ENCODE data around the gene PDE11A. TPM values are rescaled to one million over a fixed set of nuclear protein-coding genes. Genes with fewer than 3 reads are reported as not detected.

Gene PDE11A
- total RNA-seq, 1 donor from 2014 or later = not detected

DNA sequence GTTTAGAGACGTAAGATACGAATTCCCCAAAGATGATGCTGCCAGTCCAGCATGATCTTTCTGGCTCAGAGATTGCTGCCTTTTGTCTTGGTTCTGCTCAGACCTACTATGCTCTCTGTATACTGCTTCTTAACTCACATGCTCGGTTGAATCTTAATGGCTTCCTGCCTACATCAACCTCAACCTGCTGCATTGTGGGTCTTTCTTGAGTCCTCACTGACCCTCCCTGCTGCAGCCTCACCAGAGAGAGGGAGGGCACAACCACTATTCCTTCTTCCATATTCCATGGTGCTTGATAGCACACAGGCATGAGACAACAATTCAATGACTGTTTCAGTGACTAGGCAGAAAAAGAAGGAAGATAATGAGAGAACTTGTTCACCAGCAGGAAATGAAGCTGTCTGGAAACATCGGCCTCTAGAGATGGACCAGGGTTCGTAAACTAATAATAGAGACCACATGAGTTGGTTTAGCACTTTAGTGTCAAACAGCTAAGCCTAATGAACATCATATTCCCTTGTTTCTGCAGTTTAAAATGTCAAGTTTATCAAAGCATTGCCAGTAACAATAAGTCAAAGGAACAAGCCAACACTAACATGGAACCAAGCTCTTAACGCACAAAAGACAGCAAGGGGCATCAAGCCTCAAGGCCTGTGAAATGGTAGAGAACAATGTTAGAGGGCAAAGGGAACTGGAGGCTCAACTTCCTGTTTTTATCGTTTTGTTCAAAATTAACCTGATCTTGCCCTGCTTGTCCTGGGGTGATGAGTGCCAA, 333.9 kb downstream of the PDE11A start:
- no peak overlapping the region for H3K4me3 Mint-ChIP-seq
- no peaks in the 10 kb centered on the region for H3K9me3 Mint-ChIP-seq
- intact Hi-C loops (cut with micrococcal nuclease) = no loop called here
- DNase-seq = no peak
- ATAC-seq (ENCODE audit: low read depth) = no peak
- peaks cover 8% of the 10 kb centered on the region for H3K27me3 Mint-ChIP-seq
- no peaks in the 10 kb centered on the region for H3K4me1 Mint-ChIP-seq
- H3K36me3 Mint-ChIP-seq (ENCODE audit: low read depth) = no peaks in the 10 kb centered on the region
- no peak for TF ChIP-seq CTCF (IDR thresholded peaks at IDR 0.05)
- H3K27ac Mint-ChIP-seq = no peak overlapping the region
- POLR2A ChIA-PET = no interaction called here
- CTCF ChIA-PET = no interaction called here

- no peak for TF ChIP-seq CTCF (IDR thresholded peaks at IDR 0.05)
- DNase-seq (no peak), ATAC-seq (ENCODE audit: low read depth) (no peak)
- Mint-ChIP-seq H3K9me3 (no peaks in the 10 kb centered on the region), H3K27ac (no peak overlapping the region), H3K4me1 (no peaks in the 10 kb centered on the region), H3K27me3 (peaks cover 9% of the 10 kb centered on the region), H3K36me3 (ENCODE audit: low read depth) (no peaks in the 10 kb centered on the region), H3K4me3 (no peak overlapping the region)
- ChIA-PET POLR2A (no interaction called here), CTCF (no interaction called here)
- intact Hi-C loops (cut with micrococcal nuclease) = no loop called here
Observed at GRCh38 chr2:177735318-177735803, 337.2 kb downstream of the PDE11A start.

- Mint-ChIP-seq H3K36me3 (ENCODE audit: low read depth) (no peaks in the 10 kb centered on the region), H3K9me3 (no peaks in the 10 kb centered on the region), H3K27me3 (peaks cover 12% of the 10 kb centered on the region), H3K27ac (no peak overlapping the region), H3K4me1 (no peaks in the 10 kb centered on the region), H3K4me3 (no peak overlapping the region)
- DNase-seq (no peak), ATAC-seq (ENCODE audit: low read depth) (no peak)
- CTCF ChIA-PET = no interaction called here
- intact Hi-C loops (cut with micrococcal nuclease) = no loop called here
- no peak for TF ChIP-seq CTCF (IDR thresholded peaks at IDR 0.05)
- POLR2A ChIA-PET = no interaction called here
Observed at GRCh38 chr2:177733322-177733855, 339.2 kb downstream of the PDE11A start.

GRCh38 chr2:177731384-177731783, 341.2 kb downstream of the PDE11A start:
- POLR2A ChIA-PET = no interaction called here

More at GRCh38 chr2:177731384-177731783, 341.2 kb downstream of the PDE11A start:
- TF ChIP-seq CTCF (IDR thresholded peaks at IDR 0.05) = no peak
- H3K27me3 Mint-ChIP-seq = peaks cover 13% of the 10 kb centered on the region
- CTCF ChIA-PET = interaction anchor here (1.0 kb wide), 1 partner anchor 10 kb away, joined by 3 read pairs; no protein-coding TSS in a partner anchor
- H3K36me3 Mint-ChIP-seq (ENCODE audit: low read depth) = no peaks in the 10 kb centered on the region
- intact Hi-C loops (cut with micrococcal nuclease) = no loop called here
- H3K27ac Mint-ChIP-seq = no peak overlapping the region
- DNase-seq = no peak
- H3K4me1 Mint-ChIP-seq = no peaks in the 10 kb centered on the region
- no peaks in the 10 kb centered on the region for H3K9me3 Mint-ChIP-seq
- no peak for ATAC-seq (ENCODE audit: low read depth)
- no peak overlapping the region for H3K4me3 Mint-ChIP-seq
